ENCODE results near the gene SPIN2B. TPM values are rescaled to one million over a fixed set of nuclear protein-coding genes. Genes with fewer than 3 reads are reported as not detected.
"Not testable (repeated sequence)": the region's sequence is repeated elsewhere in the genome, so short reads cannot be mapped to it uniquely, and the experiment has no call there.

Gene SPIN2B
- total RNA-seq, 2 experiments from 2014 or later, result 9.0 to 10.3 TPM

DNA sequence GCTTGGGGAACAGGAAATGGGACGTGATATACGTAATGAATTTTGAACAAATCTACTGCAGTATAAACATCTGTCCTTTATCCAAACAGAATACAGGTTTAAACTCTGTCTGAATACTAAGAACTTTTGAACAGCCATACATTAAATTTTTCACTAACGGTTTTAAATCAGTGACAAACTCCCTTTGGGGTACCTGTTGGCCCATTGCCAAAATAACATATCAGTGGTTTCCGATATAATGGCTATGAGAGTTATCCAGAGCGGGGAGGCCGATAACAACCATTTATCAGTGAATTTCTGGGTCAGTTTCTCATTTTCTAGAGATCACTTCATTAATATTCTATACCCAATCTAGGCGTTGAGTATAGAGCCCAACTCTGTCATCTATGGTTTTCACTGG, 10.7 kb upstream of the SPIN2B start:
- no peaks in the 10 kb centered on the region for H3K36me3 Mint-ChIP-seq (ENCODE audit: low read depth)
- H3K4me3 Mint-ChIP-seq, result no peak overlapping the region
- H3K9me3 Mint-ChIP-seq (ENCODE audit: insufficient read depth), result no peaks in the 10 kb centered on the region
- peaks cover 9% of the 10 kb centered on the region for H3K4me1 Mint-ChIP-seq (ENCODE audit: low read depth)
- CTCF ChIA-PET, result no interaction called here
- ATAC-seq, result no peak
- POLR2A ChIA-PET, result no interaction called here
- DNase-seq, result no peak
- no peaks in the 10 kb centered on the region for H3K27me3 Mint-ChIP-seq (ENCODE audit: low read depth)
- no peak overlapping the region for H3K27ac Mint-ChIP-seq

DNA sequence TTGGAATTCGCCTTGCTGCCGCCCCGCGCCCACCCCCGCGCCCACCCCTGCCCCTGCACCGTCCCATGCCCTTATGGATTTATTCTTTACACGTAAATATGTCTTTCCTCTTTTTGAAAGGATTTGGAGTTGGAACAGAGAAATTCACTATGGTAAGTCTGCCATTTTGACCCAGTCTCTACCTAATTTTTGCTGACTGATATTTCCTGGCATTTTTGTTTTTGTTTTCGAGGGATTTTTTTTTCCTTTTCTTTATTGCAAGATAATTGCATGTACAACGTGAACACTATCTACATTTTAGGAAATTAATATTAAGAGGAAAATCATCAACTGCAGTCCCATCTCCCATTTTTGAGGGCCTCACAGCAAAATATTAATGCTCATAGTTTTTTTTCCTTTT, 468 bp upstream of the SPIN2B start:
- H3K36me3 Mint-ChIP-seq (ENCODE audit: low read depth), result peaks cover 4% of the 10 kb centered on the region
- H3K9me3 Mint-ChIP-seq (ENCODE audit: insufficient read depth), result no peaks in the 10 kb centered on the region
- no peaks in the 10 kb centered on the region for H3K27me3 Mint-ChIP-seq (ENCODE audit: low read depth)
- DNase-seq (no peak), ATAC-seq (no peak)
- peaks cover 9% of the 10 kb centered on the region for H3K4me1 Mint-ChIP-seq (ENCODE audit: low read depth)
- peak overlapping the region; percentile 86 for H3K4me3 Mint-ChIP-seq
- H3K27ac Mint-ChIP-seq, result peak overlapping the region; percentile 89
- ChIA-PET CTCF (no interaction called here), POLR2A (interaction anchor here (1.1 kb wide), 1 partner anchor 10 kb away, joined by 3 read pairs; no protein-coding TSS in a partner anchor)

GRCh38 chrX:57120619-57121161, 658 bp downstream of the SPIN2B start:
- Mint-ChIP-seq H3K27ac (peak overlapping the region; percentile 89), H3K4me3 (peak overlapping the region; percentile 86), H3K36me3 (ENCODE audit: low read depth) (peaks cover 10% of the 10 kb centered on the region)
- H3K27me3 Mint-ChIP-seq (ENCODE audit: low read depth); H3K9me3 Mint-ChIP-seq (ENCODE audit: insufficient read depth); ATAC-seq; H3K4me1 Mint-ChIP-seq (ENCODE audit: low read depth); CTCF ChIA-PET; DNase-seq: not testable (repeated sequence)
- POLR2A ChIA-PET, result interaction anchor here (1.1 kb wide), 1 partner anchor 9 kb away, joined by 3 read pairs; no protein-coding TSS in a partner anchor

DNA sequence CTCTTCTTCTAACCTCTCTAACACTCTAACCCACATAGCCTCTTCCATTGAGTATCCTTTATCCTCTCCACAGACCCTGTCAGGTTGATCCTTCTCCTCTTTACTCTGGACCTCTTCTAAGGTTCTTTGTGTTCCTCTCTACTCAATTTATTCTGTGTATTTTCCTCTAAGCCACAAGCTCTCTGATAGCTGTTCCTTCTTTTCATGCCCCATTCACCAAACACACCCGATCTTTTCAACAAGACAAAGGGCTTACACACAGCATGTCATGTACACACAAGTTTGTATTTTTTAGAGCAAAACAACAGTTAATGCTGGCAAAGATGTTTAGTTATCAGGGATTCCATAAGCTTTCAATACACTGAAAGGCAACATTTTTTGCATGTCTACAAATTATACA, 1.9 kb downstream of the SPIN2B start:
- no peak for ATAC-seq
- H3K9me3 Mint-ChIP-seq (ENCODE audit: insufficient read depth), result no peaks in the 10 kb centered on the region
- peaks cover 15% of the 10 kb centered on the region for H3K36me3 Mint-ChIP-seq (ENCODE audit: low read depth)
- peaks cover 9% of the 10 kb centered on the region for H3K4me1 Mint-ChIP-seq (ENCODE audit: low read depth)
- no peak overlapping the region for H3K4me3 Mint-ChIP-seq
- POLR2A ChIA-PET, result no interaction called here
- CTCF ChIA-PET, result no interaction called here
- no peaks in the 10 kb centered on the region for H3K27me3 Mint-ChIP-seq (ENCODE audit: low read depth)
- no peak for DNase-seq
- no peak overlapping the region for H3K27ac Mint-ChIP-seq

- CTCF ChIA-PET; H3K27me3 Mint-ChIP-seq (ENCODE audit: low read depth); DNase-seq; H3K4me1 Mint-ChIP-seq (ENCODE audit: low read depth); H3K9me3 Mint-ChIP-seq (ENCODE audit: insufficient read depth); H3K27ac Mint-ChIP-seq; H3K4me3 Mint-ChIP-seq; ATAC-seq: not testable (repeated sequence)
- peaks cover 17% of the 10 kb centered on the region for H3K36me3 Mint-ChIP-seq (ENCODE audit: low read depth)
- POLR2A ChIA-PET, result interaction anchor here (0.7 kb wide), 1 partner anchor 169 kb away, joined by 3 read pairs; the partner anchor contains the start of gene FAAH2
Observed at GRCh38 chrX:57117566-57117965, 3.8 kb downstream of the SPIN2B start.

GRCh38 chrX:57104921-57105398, 16.4 kb downstream of the SPIN2B start:
- peaks cover 7% of the 10 kb centered on the region for H3K4me1 Mint-ChIP-seq (ENCODE audit: low read depth)
- POLR2A ChIA-PET, result no interaction called here
- no peak overlapping the region for H3K27ac Mint-ChIP-seq
- no peaks in the 10 kb centered on the region for H3K9me3 Mint-ChIP-seq (ENCODE audit: insufficient read depth)
- ATAC-seq (no peak), DNase-seq (no peak)
- CTCF ChIA-PET, result no interaction called here
- H3K27me3 Mint-ChIP-seq (ENCODE audit: low read depth), result no peaks in the 10 kb centered on the region
- H3K36me3 Mint-ChIP-seq (ENCODE audit: low read depth), result peaks cover 8% of the 10 kb centered on the region
- no peak overlapping the region for H3K4me3 Mint-ChIP-seq

- no peaks in the 10 kb centered on the region for H3K9me3 Mint-ChIP-seq (ENCODE audit: insufficient read depth)
- H3K27me3 Mint-ChIP-seq (ENCODE audit: low read depth), result no peaks in the 10 kb centered on the region
- no peak for DNase-seq
- no peak for ATAC-seq
- peaks cover 10% of the 10 kb centered on the region for H3K36me3 Mint-ChIP-seq (ENCODE audit: low read depth)
- H3K4me3 Mint-ChIP-seq, result no peak overlapping the region
- H3K27ac Mint-ChIP-seq, result no peak overlapping the region
- POLR2A ChIA-PET, result no interaction called here
- CTCF ChIA-PET, result no interaction called here
- H3K4me1 Mint-ChIP-seq (ENCODE audit: low read depth), result peaks cover 7% of the 10 kb centered on the region
Observed at GRCh38 chrX:57104406-57104805, 16.9 kb downstream of the SPIN2B start.

GRCh38 chrX:57103489-57103888, 17.9 kb downstream of the SPIN2B start:
- H3K27ac Mint-ChIP-seq, result no peak overlapping the region
- peaks cover 12% of the 10 kb centered on the region for H3K36me3 Mint-ChIP-seq (ENCODE audit: low read depth)
- H3K4me3 Mint-ChIP-seq, result no peak overlapping the region

GRCh38 chrX:57102918-57103317, 18.4 kb downstream of the SPIN2B start:
- H3K4me3 Mint-ChIP-seq; H3K9me3 Mint-ChIP-seq (ENCODE audit: insufficient read depth); CTCF ChIA-PET; ATAC-seq; H3K27ac Mint-ChIP-seq; H3K27me3 Mint-ChIP-seq (ENCODE audit: low read depth); DNase-seq; POLR2A ChIA-PET; H3K4me1 Mint-ChIP-seq (ENCODE audit: low read depth): not testable (repeated sequence)
- peaks cover 15% of the 10 kb centered on the region for H3K36me3 Mint-ChIP-seq (ENCODE audit: low read depth)

More at GRCh38 chrX:57103489-57103888, 17.9 kb downstream of the SPIN2B start:
- DNase-seq (no peak), ATAC-seq (no peak)
- H3K27me3 Mint-ChIP-seq (ENCODE audit: low read depth), result no peaks in the 10 kb centered on the region
- peaks cover 7% of the 10 kb centered on the region for H3K4me1 Mint-ChIP-seq (ENCODE audit: low read depth)
- ChIA-PET CTCF (no interaction called here), POLR2A (no interaction called here)
- H3K9me3 Mint-ChIP-seq (ENCODE audit: insufficient read depth), result no peaks in the 10 kb centered on the region

- Mint-ChIP-seq H3K36me3 (ENCODE audit: low read depth) (peaks cover 8% of the 10 kb centered on the region), H3K4me1 (ENCODE audit: low read depth) (no peaks in the 10 kb centered on the region), H3K27me3 (ENCODE audit: low read depth) (no peaks in the 10 kb centered on the region), H3K9me3 (ENCODE audit: insufficient read depth) (peaks cover 4% of the 10 kb centered on the region), H3K4me3 (no peak overlapping the region), H3K27ac (no peak overlapping the region)
- ChIA-PET CTCF (no interaction called here), POLR2A (no interaction called here)
- DNase-seq (no peak), ATAC-seq (no peak)
Observed at GRCh38 chrX:57083143-57083542, 38.2 kb downstream of the SPIN2B start.

DNA sequence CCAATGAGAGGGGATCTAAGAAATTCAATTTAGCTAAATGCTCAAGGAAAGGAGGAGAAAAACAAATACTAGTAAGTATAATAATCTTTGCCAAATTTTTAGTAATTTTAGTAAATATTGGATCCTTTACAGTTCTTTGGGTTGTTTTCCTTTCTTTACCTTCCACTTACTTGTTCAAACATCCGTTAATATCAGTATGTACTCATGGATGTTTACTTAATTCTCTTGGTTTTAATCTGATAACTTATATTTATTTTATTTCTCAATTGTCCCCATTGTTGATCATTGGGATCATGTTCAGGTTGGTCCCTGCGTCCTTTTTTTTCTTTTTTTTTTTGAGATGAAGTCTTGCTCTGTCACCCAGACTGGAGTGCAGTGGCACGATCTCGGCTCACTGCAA, 46.9 kb downstream of the SPIN2B start:
- Mint-ChIP-seq H3K36me3 (ENCODE audit: low read depth) (no peaks in the 10 kb centered on the region), H3K4me3 (no peak overlapping the region), H3K27ac (no peak overlapping the region), H3K27me3 (ENCODE audit: low read depth) (no peaks in the 10 kb centered on the region), H3K9me3 (ENCODE audit: insufficient read depth) (no peaks in the 10 kb centered on the region), H3K4me1 (ENCODE audit: low read depth) (no peaks in the 10 kb centered on the region)
- ATAC-seq (no peak), DNase-seq (no peak)
- ChIA-PET POLR2A (no interaction called here), CTCF (no interaction called here)

- no peaks in the 10 kb centered on the region for H3K36me3 Mint-ChIP-seq (ENCODE audit: low read depth)
- H3K4me1 Mint-ChIP-seq (ENCODE audit: low read depth), result no peaks in the 10 kb centered on the region
- no peak overlapping the region for H3K4me3 Mint-ChIP-seq
- no peaks in the 10 kb centered on the region for H3K27me3 Mint-ChIP-seq (ENCODE audit: low read depth)
- H3K9me3 Mint-ChIP-seq (ENCODE audit: insufficient read depth), result no peaks in the 10 kb centered on the region
- CTCF ChIA-PET, result no interaction called here
- no peak overlapping the region for H3K27ac Mint-ChIP-seq
- ATAC-seq (no peak), DNase-seq (no peak)
- POLR2A ChIA-PET, result no interaction called here
Observed at GRCh38 chrX:57070185-57070984, 51.0 kb downstream of the SPIN2B start.

All from activated CD8-positive, alpha-beta T cell treated with anti-CD3 and anti-CD28 coated beads, Interleukin-2, amount 10 ng/mL, durations not matched to agents 7 days and 5 days (primary cell).